Coronary artery (tissue), 2 donors: ENCODE data around the gene NXPH2.
A peak's percentile ranks its signal among the peaks of the same experiment; 100 is the strongest.

Experiments
- DNase-seq: peaks from one replicate; pipeline ENCODE4 v3.0.0-alpha.2; 2017; ENCODE audit warnings: low spot score
- H3K27ac ChIP-seq, 2 donors: fragments of 200-600 bp; sonication (generic); one replicate each; pipeline ENCODE4 v1.5.1; 2016 to 2019
- H3K4me3 ChIP-seq: fragments of 200-600 bp; sonication (generic); 2 replicates; pipeline ENCODE4 v1.5.1; 2016; ENCODE audit warnings: mild to moderate bottlenecking, moderate library complexity
- CTCF ChIP-seq: fragments of 200-600 bp; sonication (generic); IDR thresholded peaks from one replicate; pipeline ENCODE4 v1.5.1; 2019; ENCODE audit warnings: antibody characterized with exemption

The NXPH2 gene

DNA sequence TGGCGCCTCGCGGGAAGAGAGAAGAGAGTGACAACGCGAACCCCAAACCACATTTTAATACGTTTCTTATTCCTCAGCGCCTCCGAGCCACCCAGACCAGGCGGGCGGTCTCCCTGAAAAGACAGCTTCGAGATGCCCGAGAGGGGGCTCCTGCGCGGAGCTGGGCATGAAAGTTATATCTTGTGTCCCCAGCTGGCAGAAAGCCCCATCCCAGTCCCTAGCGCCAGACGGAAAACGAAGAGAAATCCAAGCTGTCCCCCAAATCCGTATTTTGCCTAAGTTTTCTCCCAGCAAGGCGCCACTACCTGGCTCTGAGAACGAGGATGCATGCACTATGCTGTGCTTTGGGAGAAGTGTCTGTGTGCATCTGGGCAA is 797 bp downstream of the NXPH2 start:
- no peak for TF ChIP-seq CTCF
- Histone ChIP-seq H3K4me3 (peak overlapping the region; percentile 67), H3K27ac (no peak overlapping the region)
- DNase-seq: no peak

DNA sequence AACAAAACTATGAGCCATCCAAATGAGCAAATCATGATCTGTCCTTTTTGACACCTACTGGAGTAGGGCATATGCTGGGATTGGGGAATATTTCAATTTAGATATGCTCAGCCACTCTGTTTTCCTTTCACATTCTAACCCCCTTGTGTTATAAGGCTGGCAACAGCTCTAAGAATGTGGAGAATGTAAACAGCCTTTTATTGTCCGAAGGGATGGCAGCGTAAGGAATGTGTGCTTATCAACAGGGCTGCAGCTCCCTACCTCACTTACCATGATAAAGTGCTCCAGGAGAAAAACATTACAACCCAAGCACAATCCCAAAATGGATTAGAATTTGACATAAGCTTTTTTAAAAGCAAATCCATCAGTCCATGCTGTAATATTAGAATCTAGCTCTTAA is 2.2 kb downstream of the NXPH2 start:
- DNase-seq: no peak
- TF ChIP-seq CTCF: no peak

DNA sequence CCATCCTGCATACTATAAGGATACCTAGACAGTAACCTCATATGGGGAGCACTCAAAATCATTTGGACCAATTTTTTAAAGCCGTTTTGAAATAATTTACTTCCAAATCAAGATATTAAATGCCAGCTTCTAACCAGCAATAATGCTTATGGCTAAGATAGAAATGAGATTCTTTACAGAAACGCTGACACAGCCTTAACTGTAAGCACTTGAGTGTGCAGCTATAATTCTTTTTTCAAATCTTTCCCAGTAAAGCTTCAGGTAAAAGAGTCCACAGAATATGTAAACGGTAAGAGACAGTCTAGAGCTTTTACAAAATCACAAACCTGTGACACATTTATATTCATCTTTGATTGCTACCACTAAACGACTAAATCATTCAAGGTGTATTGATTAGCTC is 4.5 kb downstream of the NXPH2 start:
- DNase-seq: no peak
- no peak overlapping the region for H3K27ac ChIP-seq
- no peak overlapping the region for H3K4me3 ChIP-seq
- TF ChIP-seq CTCF: no peak

More for the DNA sequence above, 2.2 kb downstream of the NXPH2 start:
- Histone ChIP-seq H3K27ac (no peak overlapping the region), H3K4me3 (no peak overlapping the region)

GRCh38 chr2:138771534-138771933 is 8.7 kb downstream of the NXPH2 start:
- H3K27ac ChIP-seq: no peak overlapping the region
- TF ChIP-seq CTCF: no peak
- DNase-seq: no peak
- H3K4me3 ChIP-seq: no peak overlapping the region

GRCh38 chr2:138767101-138767500 is 13.1 kb downstream of the NXPH2 start:
- no peak overlapping the region for H3K4me3 ChIP-seq
- no peak for DNase-seq
- TF ChIP-seq CTCF: no peak
- no peak overlapping the region for H3K27ac ChIP-seq

DNA sequence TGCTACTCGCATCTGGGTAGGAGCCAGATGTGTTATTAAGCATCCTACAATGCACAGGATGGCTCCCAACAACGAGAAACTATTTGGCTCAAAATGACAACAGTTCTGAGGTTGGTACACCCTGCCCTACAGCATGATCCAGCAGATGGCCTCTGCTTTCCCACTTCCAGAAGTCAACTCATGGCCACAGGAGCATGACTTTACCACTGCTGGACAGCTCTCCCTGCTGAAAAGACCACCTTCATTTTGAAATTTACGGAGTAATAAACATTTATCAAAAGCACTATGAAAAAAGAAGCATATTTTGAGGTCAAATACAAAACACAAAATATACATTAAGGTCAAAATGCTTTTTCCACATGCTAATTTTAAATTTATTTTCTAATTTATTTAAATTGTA is 13.7 kb downstream of the NXPH2 start:
- no peak for TF ChIP-seq CTCF
- no peak overlapping the region for H3K4me3 ChIP-seq

GRCh38 chr2:138763971-138764370 is 16.2 kb downstream of the NXPH2 start:
- no peak for DNase-seq
- TF ChIP-seq CTCF: no peak

More for the DNA sequence above, 13.7 kb downstream of the NXPH2 start:
- no peak for DNase-seq
- no peak overlapping the region for H3K27ac ChIP-seq

More at GRCh38 chr2:138763971-138764370, 16.2 kb downstream of the NXPH2 start:
- Histone ChIP-seq H3K27ac (no peak overlapping the region), H3K4me3 (no peak overlapping the region)
